ENCODE measurements around the gene B3GAT1.

DNA sequence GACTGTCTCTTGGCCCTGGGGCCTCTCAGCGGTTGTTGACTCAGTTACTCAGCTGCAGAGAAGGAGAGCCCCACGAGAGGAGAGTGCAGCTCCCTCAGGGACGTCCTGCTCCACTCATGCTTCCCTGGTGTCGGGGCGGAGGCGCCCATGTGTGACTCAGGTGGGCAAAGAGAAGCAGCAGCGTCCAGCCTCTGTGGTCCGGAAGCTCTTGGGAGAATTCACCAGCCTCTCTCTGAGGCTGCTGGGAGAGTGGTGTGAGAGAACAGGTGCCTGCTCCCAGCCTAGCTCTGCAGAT lies 54.5 kb downstream of the B3GAT1 start:
- no peak for TF ChIP-seq EZH2phosphoT487 (IDR thresholded peaks at IDR 0.05; ENCODE audit: insufficient read depth, low read depth)
- no peak for TF ChIP-seq EZH2 (IDR thresholded peaks at IDR 0.05; ENCODE audit: insufficient read depth, poor library complexity, severe bottlenecking)

All from GM23248 (cell line).